Smooth muscle cell (in vitro differentiated cells): Measurements from ENCODE around the gene SSC4D. TPM values are rescaled to one million over a fixed set of nuclear protein-coding genes. Genes with fewer than 3 reads are reported as not detected.
A peak's percentile ranks its signal among the peaks of the same experiment; 100 is the strongest.

Source experiments
- DNase-seq: peaks from one replicate; lab custom pipeline; 2025; ENCODE audit not compliant: unreplicated experiment; lab: John Stamatoyannopoulos, UW
- H2AFZ ChIP-seq: fragments of 200-600 bp; sonication (generic); 2 replicates; pipeline ENCODE4 v1.6.0; 2016; ENCODE audit warnings: antibody characterized with exemption, low read depth, mild to moderate bottlenecking
- H3F3A ChIP-seq: fragments of 200-600 bp; sonication (generic); 2 replicates; pipeline ENCODE4 v1.6.0; 2017; ENCODE audit warnings: antibody characterized with exemption, low read depth
- H3K27ac ChIP-seq: fragments of 200-600 bp; sonication (generic); 2 replicates; pipeline ENCODE4 v1.5.1; 2016; ENCODE audit warnings: low read depth, mild to moderate bottlenecking
- H3K27me3 ChIP-seq: fragments of 200-600 bp; sonication (generic); 2 replicates; pipeline ENCODE4 v1.6.1; 2016; ENCODE audit warnings: low read depth, mild to moderate bottlenecking
- H3K36me3 ChIP-seq: fragments of 200-600 bp; sonication (generic); 2 replicates; pipeline ENCODE4 v1.5.1; 2016; ENCODE audit warnings: low read depth
- H3K4me1 ChIP-seq: fragments of 200-600 bp; sonication (generic); 2 replicates; pipeline ENCODE4 v1.5.1; 2016; ENCODE audit warnings: low read depth
- H3K4me2 ChIP-seq: fragments of 200-600 bp; sonication (generic); 2 replicates; pipeline ENCODE4 v1.6.0; 2016; ENCODE audit warnings: mild to moderate bottlenecking
- H3K4me3 ChIP-seq: fragments of 200-600 bp; sonication (generic); 2 replicates; pipeline ENCODE4 v1.5.1; 2016; ENCODE audit warnings: mild to moderate bottlenecking
- H3K79me2 ChIP-seq: fragments of 200-600 bp; sonication (generic); 2 replicates; pipeline ENCODE4 v1.6.0; 2016; ENCODE audit warnings: low read depth, mild to moderate bottlenecking
- H3K9ac ChIP-seq: fragments of 200-600 bp; sonication (generic); 2 replicates; pipeline ENCODE4 v1.6.0; 2016; ENCODE audit warnings: low read depth
- H3K9me3 ChIP-seq: fragments of 200-600 bp; sonication (generic); replicated peaks from 2 replicates; pipeline ENCODE4 v1.5.1; 2016; ENCODE audit warnings: low read depth
- H4K20me1 ChIP-seq: fragments of 200-600 bp; sonication (generic); 2 replicates; pipeline ENCODE4 v1.6.0; 2016; ENCODE audit warnings: low read depth
- WGBS: methylation state at CpG from one replicate; pipeline ENCODE4 v1.1.7; 2016; ENCODE audit warnings: low lambda C conversion rate; 5-methylcytosine and 5-hydroxymethylcytosine counted together
- polyA plus RNA-seq: library from polyadenylated mRNA; unstranded; fragments of >200 nt; fragmentation: Nextera tagmentation; extraction: Ambion mirVana; gene quantifications from 2 replicates; pipeline ENCODE4 v1.2.1, GENCODE V29; 2016
- total RNA-seq: library from RNA; depleted of rRNA; stranded (reverse); fragments of >200 nt; gene quantifications from 2 replicates; pipeline ENCODE4 v1.2.3, GENCODE V29; 2014
- TF ChIP-seq, protein P1 (sequence below): fragments of 200-600 bp; sonication (generic); IDR thresholded peaks from 2 replicates; pipeline ENCODE4 v1.5.1; 2017; ENCODE audit warnings: borderline replicate concordance, mild to moderate bottlenecking, antibody characterized with exemption; ENCODE audit not compliant: insufficient read depth, poor library complexity, severe bottlenecking

Gene SSC4D
- total and polyA plus RNA-seq, 2 experiments from 2014 or later = 2.2 to 2.3 TPM

GRCh38 chr7:76354981-76355730 lies 54.3 kb downstream of the SSC4D start:
- Histone ChIP-seq H3K9ac (no peak overlapping the region), H3K4me2 (peak overlapping the region; percentile 89), H3K9me3 (no peaks in the 10 kb centered on the region), H3F3A (peaks cover 13% of the 10 kb centered on the region), H3K27ac (peak overlapping the region; percentile 99), H2AFZ (no peak overlapping the region), H3K4me3 (no peak overlapping the region), H3K27me3 (no peaks in the 10 kb centered on the region), H3K4me1 (peaks cover 24% of the 10 kb centered on the region), H3K36me3 (no peaks in the 10 kb centered on the region), H3K79me2 (peaks cover 86% of the 10 kb centered on the region), H4K20me1 (peaks cover 80% of the 10 kb centered on the region)
- TF ChIP-seq, protein P1, sequence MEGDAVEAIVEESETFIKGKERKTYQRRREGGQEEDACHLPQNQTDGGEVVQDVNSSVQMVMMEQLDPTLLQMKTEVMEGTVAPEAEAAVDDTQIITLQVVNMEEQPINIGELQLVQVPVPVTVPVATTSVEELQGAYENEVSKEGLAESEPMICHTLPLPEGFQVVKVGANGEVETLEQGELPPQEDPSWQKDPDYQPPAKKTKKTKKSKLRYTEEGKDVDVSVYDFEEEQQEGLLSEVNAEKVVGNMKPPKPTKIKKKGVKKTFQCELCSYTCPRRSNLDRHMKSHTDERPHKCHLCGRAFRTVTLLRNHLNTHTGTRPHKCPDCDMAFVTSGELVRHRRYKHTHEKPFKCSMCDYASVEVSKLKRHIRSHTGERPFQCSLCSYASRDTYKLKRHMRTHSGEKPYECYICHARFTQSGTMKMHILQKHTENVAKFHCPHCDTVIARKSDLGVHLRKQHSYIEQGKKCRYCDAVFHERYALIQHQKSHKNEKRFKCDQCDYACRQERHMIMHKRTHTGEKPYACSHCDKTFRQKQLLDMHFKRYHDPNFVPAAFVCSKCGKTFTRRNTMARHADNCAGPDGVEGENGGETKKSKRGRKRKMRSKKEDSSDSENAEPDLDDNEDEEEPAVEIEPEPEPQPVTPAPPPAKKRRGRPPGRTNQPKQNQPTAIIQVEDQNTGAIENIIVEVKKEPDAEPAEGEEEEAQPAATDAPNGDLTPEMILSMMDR = no peak
- DNase-seq = no peak
- WGBS = 84% methylated on average over 9 of the region's 9 CpGs

GRCh38 chr7:76354516-76354915 lies 55.0 kb downstream of the SSC4D start:
- Histone ChIP-seq H3K36me3 (no peaks in the 10 kb centered on the region), H3K4me3 (no peak overlapping the region), H3F3A (peaks cover 16% of the 10 kb centered on the region), H3K9ac (no peak overlapping the region), H3K27me3 (no peaks in the 10 kb centered on the region), H3K27ac (no peak overlapping the region), H3K9me3 (no peaks in the 10 kb centered on the region), H2AFZ (no peak overlapping the region), H3K4me1 (peaks cover 20% of the 10 kb centered on the region), H4K20me1 (peaks cover 87% of the 10 kb centered on the region), H3K4me2 (peak overlapping the region; percentile 22), H3K79me2 (peaks cover 92% of the 10 kb centered on the region)
- DNase-seq = no peak
- TF ChIP-seq, protein P1 = no peak
- 64% methylated on average over 4 of the region's 4 CpGs for WGBS

DNA sequence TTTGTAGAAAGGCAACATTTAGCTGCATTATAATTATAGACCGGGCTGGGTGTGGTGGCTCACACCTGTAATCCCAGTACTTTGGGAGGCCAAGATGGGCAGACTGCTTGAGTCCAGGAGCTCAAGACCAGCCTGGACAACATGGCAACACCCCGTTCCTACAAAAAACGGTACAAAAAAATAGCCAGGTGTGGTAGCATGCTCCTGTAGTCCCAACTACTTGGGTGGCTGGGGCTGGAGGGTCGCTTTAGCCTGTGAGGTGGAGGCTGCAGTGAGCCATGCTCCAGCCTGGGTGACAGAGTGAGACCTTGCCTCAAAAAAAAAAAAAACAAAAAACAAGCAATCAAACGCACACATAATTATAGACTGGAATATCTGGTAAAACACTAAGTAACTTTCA lies 55.8 kb downstream of the SSC4D start:
- DNase-seq = no peak
- Histone ChIP-seq H3K9me3 (no peaks in the 10 kb centered on the region), H4K20me1 (peaks cover 95% of the 10 kb centered on the region), H3K4me2 (no peak overlapping the region), H3K4me3 (no peak overlapping the region), H3K9ac (no peak overlapping the region), H3K27ac (no peak overlapping the region), H3K36me3 (no peaks in the 10 kb centered on the region), H3K27me3 (no peaks in the 10 kb centered on the region), H2AFZ (no peak overlapping the region), H3K4me1 (peaks cover 18% of the 10 kb centered on the region), H3K79me2 (peaks cover 100% of the 10 kb centered on the region), H3F3A (peaks cover 16% of the 10 kb centered on the region)
- WGBS = 95% methylated on average over 5 of the region's 5 CpGs
- TF ChIP-seq, protein P1 = no peak

GRCh38 chr7:76352193-76352592 lies 57.3 kb downstream of the SSC4D start:
- peaks cover 100% of the 10 kb centered on the region for H3K79me2 ChIP-seq
- WGBS = 41% methylated on average over 6 of the region's 6 CpGs
- TF ChIP-seq, protein P1 = no peak
- no peaks in the 10 kb centered on the region for H3K9me3 ChIP-seq
- no peaks in the 10 kb centered on the region for H3K36me3 ChIP-seq
- DNase-seq = no peak
- no peak overlapping the region for H3K9ac ChIP-seq
- H3K4me3 ChIP-seq = no peak overlapping the region
- peaks cover 100% of the 10 kb centered on the region for H4K20me1 ChIP-seq
- H3K27ac ChIP-seq = peak overlapping the region; percentile 69
- H3F3A ChIP-seq = peaks cover 16% of the 10 kb centered on the region
- no peaks in the 10 kb centered on the region for H3K27me3 ChIP-seq
- H3K4me2 ChIP-seq = peak overlapping the region; percentile 61
- no peak overlapping the region for H2AFZ ChIP-seq
- H3K4me1 ChIP-seq = peaks cover 17% of the 10 kb centered on the region
